ENCODE measurements around the gene PARP1.

DNA sequence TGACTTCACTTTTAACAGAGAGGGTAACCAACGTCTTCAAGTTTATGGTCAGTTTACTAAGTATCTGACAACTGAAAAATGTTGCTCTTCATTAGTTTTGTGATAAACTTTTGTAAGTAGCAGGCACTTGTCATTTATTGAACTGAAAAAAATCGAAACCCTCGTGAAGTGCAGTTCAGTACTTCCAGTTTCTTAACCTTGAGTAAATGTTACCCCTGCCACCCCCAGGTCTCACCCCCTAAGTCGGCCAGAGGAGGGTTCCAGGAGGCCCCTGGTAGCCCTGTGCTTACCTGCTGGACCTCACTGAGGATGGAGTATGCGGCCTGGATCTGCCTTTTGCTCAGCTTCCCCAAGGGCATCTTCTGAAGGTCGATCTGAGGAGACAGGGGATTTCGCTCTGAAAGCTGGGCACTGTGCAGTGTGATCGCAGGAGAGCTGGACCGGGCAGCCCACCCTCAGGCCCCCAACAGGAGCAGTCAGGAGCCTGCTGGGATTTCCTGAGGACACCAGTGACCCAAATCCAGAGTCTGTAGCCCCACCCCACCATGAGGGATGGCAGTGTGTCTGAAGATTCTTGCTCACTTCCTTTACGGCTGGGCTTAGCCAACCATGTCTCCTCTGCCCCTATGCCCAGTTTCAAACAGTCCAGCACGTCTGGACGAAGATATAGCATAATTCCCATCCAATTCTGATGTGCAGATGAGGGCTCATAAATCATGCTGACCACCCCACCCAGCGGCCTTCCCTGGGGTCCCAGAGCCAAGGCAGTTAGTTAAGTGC lies 37.6 kb downstream of the PARP1 start:
- TF ChIP-seq, protein P1, sequence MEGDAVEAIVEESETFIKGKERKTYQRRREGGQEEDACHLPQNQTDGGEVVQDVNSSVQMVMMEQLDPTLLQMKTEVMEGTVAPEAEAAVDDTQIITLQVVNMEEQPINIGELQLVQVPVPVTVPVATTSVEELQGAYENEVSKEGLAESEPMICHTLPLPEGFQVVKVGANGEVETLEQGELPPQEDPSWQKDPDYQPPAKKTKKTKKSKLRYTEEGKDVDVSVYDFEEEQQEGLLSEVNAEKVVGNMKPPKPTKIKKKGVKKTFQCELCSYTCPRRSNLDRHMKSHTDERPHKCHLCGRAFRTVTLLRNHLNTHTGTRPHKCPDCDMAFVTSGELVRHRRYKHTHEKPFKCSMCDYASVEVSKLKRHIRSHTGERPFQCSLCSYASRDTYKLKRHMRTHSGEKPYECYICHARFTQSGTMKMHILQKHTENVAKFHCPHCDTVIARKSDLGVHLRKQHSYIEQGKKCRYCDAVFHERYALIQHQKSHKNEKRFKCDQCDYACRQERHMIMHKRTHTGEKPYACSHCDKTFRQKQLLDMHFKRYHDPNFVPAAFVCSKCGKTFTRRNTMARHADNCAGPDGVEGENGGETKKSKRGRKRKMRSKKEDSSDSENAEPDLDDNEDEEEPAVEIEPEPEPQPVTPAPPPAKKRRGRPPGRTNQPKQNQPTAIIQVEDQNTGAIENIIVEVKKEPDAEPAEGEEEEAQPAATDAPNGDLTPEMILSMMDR (conservative IDR thresholded peaks at IDR 0.05; ENCODE audit: low read length) = no peak
- no peak for TF ChIP-seq EZH2phosphoT487 (IDR thresholded peaks at IDR 0.05; ENCODE audit: borderline replicate concordance, low read depth, low read length)
